ENCODE data around the gene HSPA1L.
"Not testable (repeated sequence)": the region's sequence is repeated elsewhere in the genome, so short reads cannot be mapped to it uniquely, and the experiment has no call there.

The HSPA1L gene

DNA sequence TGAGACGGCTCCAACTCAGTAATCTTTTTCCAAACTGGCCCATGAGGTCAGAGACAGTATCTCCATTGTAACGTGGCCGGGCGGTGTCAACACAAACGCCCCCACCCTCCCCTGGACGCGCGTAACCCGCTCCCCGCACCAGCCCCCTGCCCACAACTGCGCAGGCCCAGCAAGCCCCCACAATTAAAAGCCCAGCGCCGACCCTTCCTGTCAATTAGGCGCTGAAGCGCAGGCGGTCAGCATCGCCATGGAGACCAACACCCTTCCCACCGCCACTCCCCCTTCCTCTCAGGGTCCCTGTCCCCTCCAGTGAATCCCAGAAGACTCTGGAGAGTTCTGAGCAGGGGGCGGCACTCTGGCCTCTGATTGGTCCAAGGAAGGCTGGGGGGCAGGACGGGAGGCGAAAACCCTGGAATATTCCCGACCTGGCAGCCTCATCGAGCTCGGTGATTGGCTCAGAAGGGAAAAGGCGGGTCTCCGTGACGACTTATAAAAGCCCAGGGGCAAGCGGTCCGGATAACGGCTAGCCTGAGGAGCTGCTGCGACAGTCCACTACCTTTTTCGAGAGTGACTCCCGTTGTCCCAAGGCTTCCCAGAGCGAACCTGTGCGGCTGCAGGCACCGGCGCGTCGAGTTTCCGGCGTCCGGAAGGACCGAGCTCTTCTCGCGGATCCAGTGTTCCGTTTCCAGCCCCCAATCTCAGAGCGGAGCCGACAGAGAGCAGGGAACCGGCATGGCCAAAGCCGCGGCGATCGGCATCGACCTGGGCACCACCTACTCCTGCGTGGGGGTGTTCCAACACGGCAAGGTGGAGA, at the start of gene HSPA1L, which contains the start of gene HSPA1A:
HSPA1L (minus strand) TSS at position 259 of the 814 bp plus-strand sequence. CDS start 3,311 bp downstream, outside the sequence.
HSPA1A (plus strand) TSS at position 519 of the 814 bp plus-strand sequence; CDS start at position 733, 214 bp downstream.
- DNase-seq = peak; percentile 92

DNA sequence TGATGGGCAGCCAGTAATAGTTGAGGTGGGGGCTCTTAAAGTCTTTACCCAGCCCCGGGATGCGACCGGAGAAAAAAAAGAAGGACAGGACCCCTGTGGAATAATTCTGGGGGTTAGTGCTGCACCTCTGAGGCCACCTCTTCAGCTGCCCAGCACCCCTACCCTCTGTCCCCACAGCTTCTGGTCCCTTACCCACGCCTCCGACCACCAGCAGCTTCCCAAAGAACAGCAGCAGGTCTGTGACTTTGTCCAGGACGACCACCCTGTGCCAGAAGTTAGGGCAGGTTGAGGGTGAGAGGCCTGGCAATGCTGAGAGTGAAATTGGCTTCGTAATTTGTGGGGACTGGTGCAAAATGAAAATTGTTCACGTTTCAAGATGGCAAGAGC, 49.7 kb upstream of the HSPA1L start:
- no peak for DNase-seq

DNA sequence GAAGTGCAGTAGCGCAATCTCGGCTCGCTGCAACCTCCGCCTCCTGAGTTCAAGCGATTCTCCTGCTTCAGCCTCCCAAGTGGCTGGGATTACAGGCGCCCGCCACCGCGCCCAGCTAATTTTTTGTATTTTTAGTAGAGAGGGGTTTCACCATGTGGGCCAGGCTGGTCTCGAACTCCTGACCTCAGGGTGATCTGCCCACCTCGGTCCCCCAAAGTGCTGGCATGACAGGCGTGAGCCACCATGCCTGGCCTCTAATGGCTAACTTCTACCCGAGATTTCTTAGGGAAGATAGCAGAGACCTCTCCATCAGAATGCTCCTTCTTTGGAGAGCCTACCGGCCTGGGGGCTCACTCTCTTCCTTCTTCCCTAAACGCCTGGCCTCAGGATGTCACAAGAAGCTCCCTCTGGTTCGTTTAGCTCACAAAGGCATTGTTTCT, 49.1 kb upstream of the HSPA1L start:
- not testable (repeated sequence) for DNase-seq

- DNase-seq = peak; percentile 99
These were observed 47.5 kb upstream of the HSPA1L start, which contains the start of gene NEU1 for GRCh38 chr6:31862344-31863235. Gene NEU1, minus strand, starts transcription at chr6:31862821. Its CDS starts 45 bp downstream, at chr6:31862776.

DNA sequence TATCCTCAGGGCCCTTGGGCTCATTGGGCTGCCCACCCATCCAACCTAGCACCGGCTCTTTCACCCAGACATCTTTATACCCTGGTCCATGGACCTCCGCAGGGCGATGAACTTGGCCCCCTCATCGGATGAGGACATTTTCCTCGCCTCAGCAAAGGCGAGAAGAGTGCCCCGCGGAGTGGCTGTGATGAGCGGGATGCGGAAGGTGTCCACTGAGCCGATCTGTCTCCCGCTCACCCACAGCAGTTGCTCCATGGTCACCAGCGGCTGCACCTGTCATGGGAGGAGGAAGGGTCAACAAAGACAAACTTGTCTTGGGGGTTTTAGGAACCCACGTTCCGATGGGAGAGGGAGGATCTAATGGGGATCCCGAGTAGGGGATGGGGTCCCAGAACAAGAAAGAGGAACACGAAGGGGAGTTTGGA, 46.8 kb upstream of the HSPA1L start:
- no peak for DNase-seq

DNA sequence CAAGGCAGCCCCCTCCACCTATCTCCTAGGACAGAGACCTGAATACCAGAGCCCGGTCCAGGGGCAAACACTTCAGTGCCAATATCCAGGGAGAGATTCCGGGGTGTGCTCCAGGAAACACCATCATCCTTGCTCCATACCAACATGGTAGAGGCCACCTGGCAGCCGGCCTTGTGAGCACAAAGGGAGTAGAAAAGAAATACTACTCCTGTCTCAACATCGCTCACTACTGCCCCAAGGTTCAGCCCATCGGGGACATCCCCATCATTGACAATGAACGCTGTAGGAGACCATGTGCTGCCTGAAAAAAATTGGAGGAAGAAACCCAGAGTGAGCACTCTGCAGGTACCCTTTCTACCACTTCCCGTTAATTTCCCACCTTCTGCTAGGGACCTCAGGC, 46.1 kb upstream of the HSPA1L start:
- no peak for DNase-seq

DNA sequence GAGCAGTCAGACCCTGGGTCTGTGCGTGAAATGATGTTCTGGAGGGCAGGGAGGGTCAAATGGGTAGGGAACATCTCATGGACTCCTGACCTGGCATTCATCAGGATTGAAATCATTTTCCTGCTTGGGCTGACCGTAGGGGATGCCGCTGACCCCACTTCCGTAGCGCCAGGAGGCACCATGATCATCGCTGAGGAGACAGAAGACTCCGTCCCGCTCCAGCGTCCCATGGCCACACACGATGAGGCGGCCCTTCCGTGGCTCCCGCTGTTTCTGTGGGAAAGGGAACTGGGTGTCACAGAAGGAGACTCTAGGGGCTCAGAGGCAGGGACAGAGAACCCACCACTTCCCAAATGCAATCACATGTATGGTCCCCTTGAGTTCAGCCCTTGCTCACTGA, 45.3 kb upstream of the HSPA1L start:
- DNase-seq = no peak

DNA sequence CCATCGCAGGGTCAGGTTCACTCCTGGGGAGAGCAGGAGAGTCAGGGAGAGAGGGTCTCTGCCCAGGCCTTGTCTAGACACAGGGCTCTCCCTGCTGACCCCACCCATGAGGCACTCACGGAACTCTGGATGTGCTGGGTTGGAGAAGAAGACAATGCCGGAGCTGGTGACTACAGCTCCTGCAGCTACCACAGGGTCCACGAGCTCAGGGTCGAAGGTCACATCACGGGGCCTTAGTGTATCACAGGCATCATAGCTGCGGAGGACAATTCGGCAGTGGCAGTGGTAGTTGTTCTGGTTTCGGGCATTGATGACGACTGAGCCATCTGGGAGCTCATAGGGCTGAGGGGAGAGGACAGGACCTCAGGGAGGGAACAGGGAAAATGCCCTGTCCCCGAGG, 44.8 kb upstream of the HSPA1L start:
- DNase-seq = no peak

DNA sequence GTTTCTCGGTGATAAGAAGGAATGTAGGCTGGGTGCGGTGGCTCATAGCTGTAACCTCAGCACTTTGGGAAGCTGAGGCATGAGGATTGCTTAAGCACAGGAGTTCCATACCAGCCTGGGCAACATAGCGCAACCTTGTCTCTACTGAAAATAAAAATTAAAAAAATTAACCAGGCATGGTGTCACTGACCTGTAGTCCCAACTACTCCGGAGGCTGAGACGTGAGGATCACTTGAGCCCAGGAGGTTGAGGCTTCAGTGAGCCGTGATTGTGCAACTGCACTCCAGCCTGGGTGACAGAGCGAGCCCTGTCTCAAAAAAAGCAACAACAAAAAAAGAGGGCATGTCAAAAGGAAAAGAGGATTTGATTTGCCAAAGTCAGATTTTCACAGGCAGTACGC, 43.6 kb upstream of the HSPA1L start:
- DNase-seq = no peak

DNA sequence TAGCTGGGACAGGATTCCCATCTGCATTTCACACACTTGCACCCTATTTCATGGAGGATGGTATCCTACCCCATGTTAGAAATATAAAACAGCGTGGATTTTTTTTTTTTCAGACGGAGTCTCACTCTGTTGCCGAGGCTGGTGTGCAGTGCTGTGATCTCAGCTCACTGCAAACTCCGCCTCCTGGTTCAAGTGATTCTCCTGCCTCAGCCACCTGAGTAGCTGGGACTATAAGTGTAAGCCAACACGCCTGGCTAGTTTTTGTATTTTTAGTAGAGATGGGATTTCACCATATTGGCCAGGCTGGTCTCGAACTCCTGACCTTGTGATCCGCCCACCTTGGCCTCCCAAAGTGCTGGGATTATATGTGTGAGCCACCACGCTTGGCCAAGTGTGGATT, 42.7 kb upstream of the HSPA1L start:
- not testable (repeated sequence) for DNase-seq

GRCh38 chr6:31851980-31852718, 37.1 kb upstream of the HSPA1L start:
- not testable (repeated sequence) for DNase-seq

- DNase-seq = no peak
These were observed 36.4 kb upstream of the HSPA1L start for GRCh38 chr6:31851485-31851832.

DNA sequence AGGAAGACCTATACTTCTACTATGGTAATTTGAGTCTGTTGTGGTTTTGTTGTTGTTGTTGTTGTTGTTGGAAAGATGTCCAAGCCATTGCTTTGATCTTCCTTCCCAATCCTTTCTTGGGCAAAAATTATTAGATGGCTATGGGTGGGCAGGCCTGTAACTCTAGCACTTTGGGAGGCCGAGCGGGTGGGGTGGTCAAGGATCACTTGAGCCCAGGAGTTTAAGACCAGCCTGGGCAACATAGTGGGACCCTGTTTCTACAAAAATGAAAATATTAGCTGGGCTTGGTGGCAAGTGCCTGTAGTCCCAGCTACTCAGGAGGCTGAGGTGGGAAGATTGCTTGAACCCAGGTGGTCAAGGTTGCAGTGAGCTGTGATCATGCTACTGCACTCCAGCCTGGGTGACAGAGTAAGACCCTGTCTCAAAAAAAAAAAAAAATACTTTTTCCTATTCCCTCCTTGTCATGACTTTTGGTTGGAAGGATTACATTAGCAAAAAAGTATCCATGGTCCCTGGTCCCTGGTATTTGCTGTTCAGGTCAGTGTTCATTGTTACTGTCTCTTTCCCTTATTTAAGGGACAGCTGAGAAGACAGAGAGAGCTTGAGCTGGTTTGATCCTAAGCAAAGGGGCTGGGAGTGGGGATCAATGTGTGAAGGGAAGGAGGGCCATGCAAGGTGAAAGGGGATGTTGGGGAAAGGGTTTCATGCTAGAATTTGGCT, 35.8 kb upstream of the HSPA1L start:
- no peak for DNase-seq

DNA sequence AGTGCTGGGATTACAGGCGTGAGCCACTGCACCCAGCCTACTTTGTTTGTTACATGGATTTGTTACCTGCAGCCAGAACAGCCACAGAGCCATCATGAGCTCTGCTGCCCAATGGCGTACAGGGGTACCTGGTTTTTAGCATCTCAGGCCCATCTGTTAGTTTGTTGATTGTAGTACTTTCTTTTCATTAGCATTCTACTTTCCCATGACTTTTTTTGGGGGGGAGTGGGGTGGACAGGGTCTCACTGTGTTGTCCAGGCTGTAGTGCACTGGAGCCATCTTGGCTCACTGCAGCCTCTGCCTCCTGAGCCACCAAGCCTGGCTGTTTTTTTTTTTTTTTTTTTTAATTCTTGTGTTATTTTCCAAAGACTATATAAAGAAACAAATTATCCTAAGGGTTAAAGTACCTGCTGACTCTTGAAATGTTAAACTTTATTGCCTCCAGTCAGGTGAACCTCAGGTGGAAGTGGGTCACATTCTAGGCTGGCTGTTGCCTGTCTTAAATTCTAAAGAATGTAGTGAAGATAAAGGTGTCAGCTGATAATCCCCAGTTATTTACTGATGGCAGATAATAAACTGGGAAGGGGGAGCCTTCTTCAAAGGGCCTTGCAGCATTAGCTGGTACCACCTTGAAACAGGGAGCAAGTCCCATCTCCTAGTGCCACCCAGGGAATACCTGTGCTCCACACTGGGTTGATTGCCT, 32.3 kb upstream of the HSPA1L start:
- DNase-seq = no peak

DNA sequence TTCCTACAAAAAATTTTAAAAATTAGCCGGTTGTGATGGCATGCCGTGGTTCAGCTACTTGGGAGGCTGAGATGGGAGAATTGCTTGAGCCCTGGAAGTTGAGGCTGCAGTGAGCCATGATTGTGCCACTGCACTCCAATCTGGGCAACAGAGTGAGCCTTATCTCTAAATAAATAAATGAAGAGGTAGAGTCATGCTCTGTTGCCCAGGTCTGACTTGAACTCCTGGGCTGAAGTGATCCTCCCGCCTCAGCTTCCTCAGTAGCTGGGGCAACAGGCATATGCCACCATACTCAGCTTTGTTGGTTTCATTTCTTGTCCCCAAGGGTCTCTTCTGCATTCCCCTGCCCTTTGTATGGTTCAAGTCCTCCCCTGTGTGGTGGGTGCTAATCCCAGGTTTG, 29.4 kb upstream of the HSPA1L start:
- no peak for DNase-seq

GRCh38 chr6:31842053-31842452, 27.0 kb upstream of the HSPA1L start:
- no peak for DNase-seq

DNA sequence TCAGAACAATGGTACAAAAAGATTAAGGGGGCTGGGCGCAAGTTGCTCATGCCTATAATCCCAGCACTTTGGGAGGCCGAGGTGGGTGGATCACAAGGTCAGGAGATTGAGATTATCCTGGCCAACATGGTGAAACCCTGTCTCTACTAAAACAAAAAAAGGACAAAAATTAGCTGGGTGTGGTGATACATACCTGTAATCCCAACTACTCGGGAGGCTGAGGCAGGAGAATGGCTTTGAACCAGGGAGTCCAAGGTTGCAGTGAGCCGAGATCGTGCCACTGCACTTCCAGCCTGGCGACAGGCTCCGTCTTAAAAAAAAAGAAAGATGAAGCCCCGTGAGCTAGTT, 24.7 kb upstream of the HSPA1L start:
- DNase-seq = not testable (repeated sequence)

- DNase-seq = no peak
These were observed 23.9 kb upstream of the HSPA1L start for GRCh38 chr6:31838968-31839367.

DNA sequence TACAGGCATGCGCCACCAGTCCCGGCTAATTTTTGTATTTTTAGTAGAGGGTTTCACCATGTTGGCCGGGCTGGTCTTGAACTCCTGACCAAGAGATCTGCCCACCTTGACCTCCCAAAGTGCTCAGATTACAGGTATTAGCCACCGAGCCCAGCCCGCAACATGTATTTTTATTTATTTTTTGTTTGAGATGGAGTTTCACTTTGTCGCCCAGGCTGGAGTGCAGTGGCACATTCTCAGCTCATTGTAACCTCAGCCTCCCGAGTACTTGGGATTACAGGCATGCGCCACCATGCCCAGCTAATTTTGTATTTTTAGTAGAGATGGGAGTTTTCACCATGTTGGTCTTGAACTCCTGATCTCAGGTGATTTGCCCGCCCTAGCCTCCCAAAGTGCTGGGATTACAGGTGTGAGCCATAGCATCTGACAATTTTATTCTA, 23.1 kb upstream of the HSPA1L start:
- DNase-seq = not testable (repeated sequence)

GRCh38 chr6:31837369-31838113, 22.5 kb upstream of the HSPA1L start:
- no peak for DNase-seq
